ENCODE data around the gene PCDHB16.
"Not testable (repeated sequence)": the region's sequence is repeated elsewhere in the genome, so short reads cannot be mapped to it uniquely, and the experiment has no call there.

Gene PCDHB16

GRCh38 chr5:141180313-141180712, 1.9 kb upstream of the PCDHB16 start:
- no peak for DNase-seq (ENCODE audit: low spot score)
- no peak for FAIRE-seq

DNA sequence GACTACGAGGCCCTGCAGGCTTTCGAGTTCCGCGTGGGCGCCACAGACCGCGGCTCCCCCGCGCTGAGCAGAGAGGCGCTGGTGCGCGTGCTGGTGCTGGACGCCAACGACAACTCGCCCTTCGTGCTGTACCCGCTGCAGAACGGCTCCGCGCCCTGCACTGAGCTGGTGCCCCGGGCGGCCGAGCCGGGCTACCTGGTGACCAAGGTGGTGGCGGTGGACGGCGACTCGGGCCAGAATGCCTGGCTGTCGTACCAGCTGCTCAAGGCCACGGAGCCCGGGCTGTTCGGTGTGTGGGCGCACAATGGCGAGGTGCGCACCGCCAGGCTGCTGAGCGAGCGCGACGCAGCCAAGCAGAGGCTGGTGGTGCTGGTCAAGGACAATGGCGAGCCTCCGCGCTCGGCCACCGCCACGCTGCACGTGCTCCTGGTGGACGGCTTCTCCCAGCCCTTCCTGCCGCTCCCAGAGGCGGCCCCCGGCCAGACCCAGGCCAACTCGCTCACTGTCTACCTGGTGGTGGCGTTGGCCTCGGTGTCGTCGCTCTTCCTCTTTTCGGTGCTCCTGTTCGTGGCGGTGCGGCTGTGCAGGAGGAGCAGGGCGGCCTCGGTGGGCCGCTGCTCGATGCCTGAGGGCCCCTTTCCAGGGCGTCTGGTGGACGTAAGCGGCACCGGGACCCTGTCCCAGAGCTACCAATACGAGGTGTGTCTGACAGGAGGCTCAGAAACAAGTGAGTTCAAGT, 2.1 kb downstream of the PCDHB16 start:
- not testable (repeated sequence) for DNase-seq (ENCODE audit: low spot score); FAIRE-seq

- no peak for FAIRE-seq
- no peak for DNase-seq (ENCODE audit: low spot score)
These were observed 4.8 kb downstream of the PCDHB16 start, which contains the start of gene PCDHB9 for GRCh38 chr5:141186897-141187512. Gene PCDHB9 (plus strand): TSS chr5:141187161. CDS start chr5:141187319, 158 bp downstream.

DNA sequence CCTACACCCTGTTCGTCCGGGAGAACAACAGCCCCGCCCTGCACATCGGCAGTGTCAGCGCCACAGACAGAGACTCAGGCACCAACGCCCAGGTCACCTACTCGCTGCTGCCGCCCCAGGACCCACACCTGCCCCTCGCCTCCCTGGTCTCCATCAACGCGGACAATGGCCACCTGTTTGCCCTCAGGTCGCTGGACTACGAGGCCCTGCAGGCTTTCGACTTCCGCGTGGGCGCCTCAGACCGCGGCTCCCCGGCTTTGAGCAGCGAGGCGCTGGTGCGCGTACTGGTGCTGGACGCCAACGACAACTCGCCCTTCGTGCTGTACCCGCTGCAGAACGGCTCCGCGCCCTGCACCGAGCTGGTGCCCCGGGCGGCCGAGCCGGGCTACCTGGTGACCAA, 6.5 kb downstream of the PCDHB16 start:
- DNase-seq (ENCODE audit: low spot score); FAIRE-seq: not testable (repeated sequence)

- DNase-seq (ENCODE audit: low spot score); FAIRE-seq: not testable (repeated sequence)
These were observed 6.9 kb downstream of the PCDHB16 start for GRCh38 chr5:141189131-141189530.

GRCh38 chr5:141192110-141192725, 10.0 kb downstream of the PCDHB16 start, which contains the start of gene PCDHB10:
Gene PCDHB10 (plus strand): TSS chr5:141192353. CDS start chr5:141192553, 200 bp downstream.
- no peak for FAIRE-seq
- DNase-seq (ENCODE audit: low spot score): no peak

DNA sequence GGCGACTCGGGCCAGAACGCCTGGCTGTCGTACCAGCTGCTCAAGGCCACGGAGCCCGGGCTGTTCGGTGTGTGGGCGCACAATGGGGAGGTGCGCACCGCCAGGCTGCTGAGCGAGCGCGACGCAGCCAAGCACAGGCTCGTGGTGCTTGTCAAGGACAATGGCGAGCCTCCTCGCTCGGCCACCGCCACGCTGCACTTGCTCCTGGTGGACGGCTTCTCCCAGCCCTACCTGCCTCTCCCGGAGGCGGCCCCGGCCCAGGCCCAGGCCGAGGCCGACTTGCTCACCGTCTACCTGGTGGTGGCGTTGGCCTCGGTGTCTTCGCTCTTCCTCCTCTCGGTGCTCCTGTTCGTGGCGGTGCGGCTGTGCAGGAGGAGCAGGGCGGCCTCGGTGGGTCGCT, 12.1 kb downstream of the PCDHB16 start:
- DNase-seq (ENCODE audit: low spot score); FAIRE-seq: not testable (repeated sequence)

- no peak for DNase-seq (ENCODE audit: low spot score)
- no peak for FAIRE-seq
These were observed 14.2 kb downstream of the PCDHB16 start for GRCh38 chr5:141196363-141196762.

DNA sequence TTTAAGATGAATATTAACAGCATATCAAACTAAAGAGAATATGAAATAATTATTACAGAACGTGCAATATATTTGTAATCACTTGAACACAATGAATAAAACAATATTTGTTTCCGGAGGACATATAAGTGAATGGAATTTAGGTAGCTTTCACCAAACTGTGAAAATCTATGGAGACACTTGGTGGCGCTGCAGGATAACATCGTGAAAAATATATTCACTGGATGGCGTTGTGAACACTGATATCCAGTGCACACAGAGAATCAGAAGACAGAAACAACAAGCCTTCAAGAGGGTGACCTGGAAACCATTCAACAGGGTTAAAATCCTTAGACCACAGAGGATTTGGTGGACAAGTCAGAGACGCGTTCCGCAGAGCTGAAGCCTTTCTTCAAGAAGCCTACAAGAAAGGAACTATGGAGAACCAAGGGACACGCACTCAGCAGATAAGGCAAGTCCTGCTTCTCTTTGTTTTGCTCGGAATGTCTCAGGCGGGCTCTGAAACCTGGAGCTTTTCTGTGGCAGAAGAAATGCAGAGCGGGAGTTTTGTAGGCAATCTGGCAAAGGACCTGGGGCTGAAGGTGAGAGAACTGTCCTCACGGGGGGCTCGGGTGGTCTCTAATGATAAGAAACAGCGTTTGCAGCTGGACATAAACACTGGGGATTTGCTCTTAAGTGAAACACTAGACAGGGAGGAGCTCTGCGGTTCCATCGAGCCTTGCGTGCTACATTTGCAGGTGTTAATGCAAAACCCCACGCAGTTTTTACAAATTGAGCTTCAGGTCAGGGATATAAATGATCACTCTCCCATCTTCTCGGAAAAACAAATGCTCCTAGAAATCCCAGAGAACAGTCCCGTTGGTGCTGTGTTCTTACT, 17.4 kb downstream of the PCDHB16 start, which contains the start of gene PCDHB11:
Gene PCDHB11, plus strand, starts transcription at position 269 of the 877 bp plus-strand sequence. Its CDS starts 148 bp downstream, at position 417.
- FAIRE-seq: no peak
- DNase-seq (ENCODE audit: low spot score): no peak

DNA sequence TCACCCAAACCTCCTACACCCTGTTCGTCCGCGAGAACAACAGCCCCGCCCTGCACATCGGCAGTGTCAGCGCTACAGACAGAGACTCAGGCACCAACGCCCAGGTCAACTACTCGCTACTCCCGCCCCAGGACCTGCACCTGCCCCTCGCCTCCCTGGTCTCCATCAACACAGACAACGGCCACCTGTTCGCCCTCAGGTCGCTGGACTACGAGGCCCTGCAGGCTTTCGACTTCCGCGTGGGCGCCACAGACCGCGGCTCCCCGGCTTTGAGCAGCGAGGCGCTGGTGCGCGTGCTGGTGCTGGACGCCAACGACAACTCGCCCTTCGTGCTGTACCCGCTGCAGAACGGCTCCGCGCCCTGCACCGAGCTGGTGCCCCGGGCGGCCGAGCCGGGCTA, 18.9 kb downstream of the PCDHB16 start:
- FAIRE-seq; DNase-seq (ENCODE audit: low spot score): not testable (repeated sequence)

- not testable (repeated sequence) for FAIRE-seq; DNase-seq (ENCODE audit: low spot score)
These were observed 19.5 kb downstream of the PCDHB16 start for GRCh38 chr5:141201646-141202045.

GRCh38 chr5:141208478-141208877, 26.3 kb downstream of the PCDHB16 start, which contains the start of gene PCDHB12:
Gene PCDHB12 (plus strand): TSS chr5:141208719. CDS start chr5:141208908, 189 bp downstream.
- FAIRE-seq: no peak

GRCh38 chr5:141210281-141210680, 28.1 kb downstream of the PCDHB16 start:
- FAIRE-seq: not testable (repeated sequence)

More at GRCh38 chr5:141208478-141208877, 26.3 kb downstream of the PCDHB16 start, which contains the start of gene PCDHB12:
- DNase-seq (ENCODE audit: low spot score): no peak

GRCh38 chr5:141210849-141211248, 28.7 kb downstream of the PCDHB16 start:
- not testable (repeated sequence) for DNase-seq (ENCODE audit: low spot score); FAIRE-seq

More at GRCh38 chr5:141210281-141210680, 28.1 kb downstream of the PCDHB16 start:
- DNase-seq (ENCODE audit: low spot score): not testable (repeated sequence)

DNA sequence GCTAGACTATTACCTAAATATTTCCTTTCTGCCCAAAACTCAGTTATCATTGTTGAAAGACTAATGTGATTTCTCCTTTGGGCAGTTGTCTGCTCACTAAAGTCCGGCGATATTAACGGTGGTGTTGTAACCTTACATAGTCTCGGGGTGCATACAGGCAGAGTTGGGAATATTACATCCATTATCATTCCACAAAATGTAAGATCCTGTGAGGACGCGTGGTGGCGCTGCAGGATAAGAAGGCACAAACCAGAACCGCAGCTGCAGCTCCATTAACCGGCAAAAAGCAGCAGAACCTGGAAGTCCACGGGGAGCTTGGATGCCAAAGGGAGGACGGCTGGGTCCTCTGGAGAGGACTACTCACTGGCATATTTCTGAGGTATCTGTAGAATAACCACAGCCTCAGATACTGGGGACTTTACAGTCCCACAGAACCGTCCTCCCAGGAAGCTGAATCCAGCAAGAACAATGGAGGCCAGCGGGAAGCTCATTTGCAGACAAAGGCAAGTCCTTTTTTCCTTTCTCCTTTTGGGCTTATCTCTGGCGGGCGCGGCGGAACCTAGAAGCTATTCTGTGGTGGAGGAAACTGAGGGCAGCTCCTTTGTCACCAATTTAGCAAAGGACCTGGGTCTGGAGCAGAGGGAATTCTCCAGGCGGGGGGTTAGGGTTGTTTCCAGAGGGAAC, 31.6 kb downstream of the PCDHB16 start, which contains the start of gene PCDHB13:
Gene PCDHB13, plus strand, starts transcription at position 264 of the 684 bp plus-strand sequence. Its CDS starts 205 bp downstream, at position 469.
- not testable (repeated sequence) for FAIRE-seq; DNase-seq (ENCODE audit: low spot score)

GRCh38 chr5:141214583-141214982, 32.4 kb downstream of the PCDHB16 start:
- DNase-seq (ENCODE audit: low spot score); FAIRE-seq: not testable (repeated sequence)

- not testable (repeated sequence) for FAIRE-seq; DNase-seq (ENCODE audit: low spot score)
These were observed 33.3 kb downstream of the PCDHB16 start for GRCh38 chr5:141215504-141215903.

- FAIRE-seq; DNase-seq (ENCODE audit: low spot score): not testable (repeated sequence)
These were observed 33.8 kb downstream of the PCDHB16 start for GRCh38 chr5:141216035-141216434.

DNA sequence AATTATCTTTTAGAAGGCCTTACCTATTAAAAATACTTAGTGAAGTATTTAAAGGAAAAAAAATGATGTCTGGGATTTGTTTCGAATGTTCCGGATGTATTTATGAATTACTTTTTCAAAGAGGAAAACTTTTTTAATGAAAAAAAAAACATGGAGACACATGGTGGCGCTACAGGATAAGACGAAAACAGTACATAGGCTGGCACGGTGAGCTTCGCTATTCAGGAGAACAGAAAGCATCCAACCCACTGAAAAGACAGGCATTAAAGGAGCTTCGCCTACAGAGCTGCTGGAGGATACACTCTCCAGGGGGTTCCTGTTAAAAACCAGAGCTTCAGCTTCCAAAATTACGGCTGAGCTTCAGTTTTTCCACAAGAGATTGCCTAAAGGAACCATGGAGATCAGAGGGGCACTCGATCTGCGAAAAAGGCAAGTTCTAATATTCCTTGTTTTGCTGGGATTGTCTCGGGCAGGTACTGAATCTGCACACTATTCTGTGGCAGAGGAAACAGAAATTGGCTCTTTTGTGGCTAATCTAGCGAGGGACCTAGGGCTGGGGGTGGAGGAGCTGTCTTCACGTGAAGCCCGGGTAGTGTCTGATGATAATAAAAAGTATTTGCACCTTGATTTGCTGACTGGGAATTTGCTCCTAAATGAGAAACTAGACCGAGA, 41.1 kb downstream of the PCDHB16 start, which contains the start of gene PCDHB14:
Gene PCDHB14, plus strand, starts transcription at position 232 of the 672 bp plus-strand sequence. Its CDS starts 163 bp downstream, at position 395.
- peak; percentile 18 for FAIRE-seq
- DNase-seq (ENCODE audit: low spot score): peak; percentile 23
